GM12878 (cell line): ENCODE results near the gene DNAJC28. TPM values are rescaled to one million over a fixed set of nuclear protein-coding genes. Genes with fewer than 3 reads are reported as not detected.

Source experiments
- ATAC-seq: fragments of 200-7000 bp; cut with Tn5 transposase; 3 replicates; pipeline ENCODE4 v1.9.1; 2020; ENCODE audit warnings: mild to moderate bottlenecking, moderate library complexity
- BruUV-seq: library from RNA; stranded (reverse); fragments of 400-500 nt; replicated peaks from 2 replicates; lab custom pipeline; 2021; lab: Mats Ljungman, UMichigan
- CTCF ChIA-PET: fragments of 300-600 bp; sonication (Branson Sonifier 250); formaldehyde crosslinking; extraction: SDS; loops from one replicate; lab custom pipeline; 2021; ENCODE audit warnings: inconsistent platforms; lab: Yijun Ruan, JAX
- POLR2A ChIA-PET: fragments of 350-600 bp; formaldehyde crosslinking; extraction: SDS; loops from one replicate; lab custom pipeline; 2021; ENCODE audit warnings: inconsistent platforms; lab: Charles Lee
- RAD21 ChIA-PET: fragments of 300-600 bp; sonication (Branson Sonifier 250); formaldehyde crosslinking; loops from one replicate; lab custom pipeline; 2023; ENCODE audit warnings: antibody characterized with exemption; ENCODE audit not compliant: unreplicated experiment; lab: Charles Lee
- SMC1A ChIA-PET: fragments of 300-600 bp; sonication (Branson Sonifier 250); formaldehyde crosslinking; loops from one replicate; lab custom pipeline; 2023; ENCODE audit not compliant: unreplicated experiment, uncharacterized antibody; lab: Charles Lee
- DNase-seq: peaks from one replicate; pipeline ENCODE4 v3.0.0-alpha.2; 2011; ENCODE audit warnings: low read depth, low spot score
- FAIRE-seq: peaks from 3 replicates; lab custom pipeline; 2011; peaks lifted over from hg19 to GRCh38; lab: Jason Lieb, UNC
- H2AFZ ChIP-seq: 2 replicates; pipeline ENCODE4 v1.6.0; 2011; ENCODE audit warnings: low read depth, low read length, control low read depth; ENCODE audit not compliant: control insufficient read depth
- H3K27ac ChIP-seq: 2 replicates; pipeline ENCODE4 v1.5.1; 2011; ENCODE audit warnings: control low read depth; ENCODE audit not compliant: control insufficient read depth, insufficient read depth
- H3K27me3 ChIP-seq, 2 experiments: replicated peaks in 1 of 2; 2 replicates each; pipeline versions ENCODE4 v1.6.0 to v1.6.1; 2011; ENCODE audit warnings: low read length in 1 of 2; ENCODE audit not compliant: control insufficient read depth in 2 of 2, insufficient read depth in 2 of 2
- H3K36me3 ChIP-seq, 2 experiments: 2 replicates each; pipeline ENCODE4 v1.5.1; 2011; ENCODE audit warnings: low read length in 1 of 2; ENCODE audit not compliant: control insufficient read depth in 2 of 2, insufficient read depth in 2 of 2
- H3K4me1 ChIP-seq: 2 replicates; pipeline ENCODE4 v1.6.1; 2011; ENCODE audit warnings: mild to moderate bottlenecking, low read length, moderate library complexity, mixed read lengths; ENCODE audit not compliant: control insufficient read depth, insufficient read depth
- H3K4me2 ChIP-seq: 2 replicates; pipeline ENCODE4 v1.6.0; 2011; ENCODE audit warnings: control low read depth; ENCODE audit not compliant: control insufficient read depth, insufficient read depth
- H3K4me3 ChIP-seq: fragments of 200-600 bp; sonication (generic); 2 replicates; pipeline ENCODE4 v1.5.1; 2016
- H3K79me2 ChIP-seq: 2 replicates; pipeline ENCODE4 v1.6.0; 2011; ENCODE audit warnings: low read length; ENCODE audit not compliant: control insufficient read depth, insufficient read depth
- H3K9ac ChIP-seq: 2 replicates; pipeline ENCODE4 v1.8.0; 2011; ENCODE audit warnings: low read length, control low read depth, mixed read lengths; ENCODE audit not compliant: control insufficient read depth, insufficient read depth
- H3K9me3 ChIP-seq: replicated peaks from 3 replicates; pipeline ENCODE4 v1.5.1; 2011; ENCODE audit warnings: mild to moderate bottlenecking, low read length; ENCODE audit not compliant: control insufficient read depth, insufficient read depth
- H4K20me1 ChIP-seq: 2 replicates; pipeline ENCODE4 v1.6.0; 2011; ENCODE audit not compliant: control insufficient read depth, insufficient read depth
- ATF2 ChIP-seq: IDR thresholded peaks from 2 replicates; pipeline ENCODE4 v1.6.1; 2012; ENCODE audit warnings: low read length, inconsistent platforms
- CREB1 ChIP-seq: IDR thresholded peaks from 2 replicates; pipeline ENCODE4 v1.6.1; 2012; ENCODE audit warnings: low read depth, mild to moderate bottlenecking, inconsistent platforms
- ESRRA ChIP-seq: IDR thresholded peaks from 2 replicates; pipeline ENCODE4 v1.6.1; 2012; ENCODE audit warnings: mild to moderate bottlenecking, low read length, improper control_type of control experiment
- FOXK2 ChIP-seq: fragments of 450-650 bp; IDR thresholded peaks from 2 replicates; pipeline ENCODE4 v1.6.1; 2017; ENCODE audit warnings: mild to moderate bottlenecking, moderate library complexity
- HDAC6 ChIP-seq: fragments of 200-600 bp; sonication (generic); IDR thresholded peaks from one replicate; pipeline ENCODE4 v1.8.0; 2017; ENCODE audit warnings: antibody characterized with exemption; ENCODE audit not compliant: unreplicated experiment
- KDM1A ChIP-seq: fragments of 200-600 bp; sonication (generic); IDR thresholded peaks from 2 replicates; pipeline ENCODE4 v1.6.1; 2016; ENCODE audit warnings: borderline replicate concordance
- MLLT1 ChIP-seq: fragments of 450-650 bp; IDR thresholded peaks from 2 replicates; pipeline ENCODE4 v1.6.1; 2016; ENCODE audit warnings: mild to moderate bottlenecking
- PRDM15 ChIP-seq: fragments of 450-650 bp; formaldehyde crosslinking; IDR thresholded peaks from 2 replicates; pipeline ENCODE4 v1.4.0; 2020; ENCODE audit warnings: mild to moderate bottlenecking, moderate library complexity
- ZNF384 ChIP-seq: IDR thresholded peaks from 2 replicates; pipeline ENCODE4 v1.6.1; 2012; ENCODE audit warnings: low read depth, mild to moderate bottlenecking, low read length, improper control_type of control experiment, borderline replicate concordance
- ZNF622 ChIP-seq: fragments of 450-650 bp; IDR thresholded peaks from 2 replicates; pipeline ENCODE4 v1.6.1; 2017; ENCODE audit warnings: mild to moderate bottlenecking, inconsistent platforms
- ZZZ3 ChIP-seq: IDR thresholded peaks from 2 replicates; pipeline ENCODE4 v1.6.1; 2011; ENCODE audit warnings: low read depth; ENCODE audit not compliant: control insufficient read depth, insufficient read length
- WGBS: methylation state at CpG from one replicate; pipeline ENCODE4 v1.1.6; 2016; ENCODE audit warnings: low lambda C conversion rate; ENCODE audit not compliant: insufficient replicate concordance, insufficient coverage; ENCODE audit errors: missing lambda C conversion rate; 5-methylcytosine and 5-hydroxymethylcytosine counted together
- in situ Hi-C: fragments of 300-500 bp; cut with MboI; formaldehyde crosslinking; loops from 9 replicates; pipeline ENCODE4 v1.14.3; 2018; ENCODE audit warnings: mixed read lengths
- intact Hi-C: fragments of 100-400 bp; cut with micrococcal nuclease; formaldehyde crosslinking; loops from one replicate; pipeline ENCODE4 v1.14.2; 2022; ENCODE audit not compliant: unreplicated experiment
- polyA plus RNA-seq, 11 experiments: library from polyadenylated mRNA; depleted of rRNA in 4 of 11; unstranded in 6 of 11; stranded (reverse) in 5 of 11; fragments of >200 nt; fragmentation: Nextera tagmentation in 4 of 11; fragmentation: Illumina TruSeq in 1 of 11; extraction: Ambion mirVana in 4 of 11; extraction: Trizol in 1 of 11; gene quantifications; 1 replicate in 1 of 11; 2 replicates in 10 of 11; pipeline versions ENCODE4 v1.2.1 to v1.2.3, GENCODE V29; 2011 to 2016; ENCODE audit warnings: inconsistent platforms in 2 of 11, missing spikeins in 2 of 11, low read depth in 1 of 11
- total RNA-seq, 4 experiments: library from RNA; depleted of rRNA in 3 of 4; stranded (reverse); fragments of >200 nt in 3 of 4; fragmentation: Illumina TruSeq in 1 of 4; extraction: Trizol in 1 of 4; gene quantifications; 2 replicates each; pipeline versions ENCODE4 v1.2.1 to v1.2.3, GENCODE V29; 2013 to 2021

DNAJC28 gene
- total and polyA plus RNA-seq, 10 of the 15 experiments (the other 5 are each of a cell fraction or from before 2014, with no cell fraction given): 0.26 to 0.77 (median 0.54) TPM

- Histone ChIP-seq H3K4me1 (peaks cover 3% of the 10 kb centered on the region; the same call in 1 of the 2 replicates), H3K27me3 (no peaks in the 10 kb centered on the region), H3K9me3 (peaks cover 5% of the 10 kb centered on the region; the same call in 2 of the 3 replicates), H4K20me1 (no peaks in the 10 kb centered on the region), H3K27ac (no peak overlapping the region), H3K9ac (no peak overlapping the region), H3K4me2 (no peak overlapping the region), H3K4me3 (no peak overlapping the region), H2AFZ (no peak overlapping the region), H3K79me2 (peaks cover 18% of the 10 kb centered on the region), H3K36me3 (no peaks in the 10 kb centered on the region; a peak in 1 of 4 replicates)
- no peak for FAIRE-seq
- BruUV-seq: no TSS peak
- intact Hi-C loops (no loop called here), in situ Hi-C loops (no loop called here)
- no peak for TF ChIP-seq PRDM15 (CRISPR knock-in tag)
- TF ChIP-seq ESRRA: no peak
- TF ChIP-seq ZNF384: no peak
- no peak for TF ChIP-seq HDAC6
- no peak for TF ChIP-seq ZNF622
- TF ChIP-seq CREB1: no peak
- TF ChIP-seq ZZZ3: no peak
- no peak for TF ChIP-seq ATF2
- TF ChIP-seq MLLT1: no peak
- TF ChIP-seq FOXK2: no peak
- TF ChIP-seq KDM1A: no peak
- SMC1A ChIA-PET: no interaction called here
- no peak for ATAC-seq
- RAD21 ChIA-PET: no interaction called here
- CTCF ChIA-PET: interaction anchor here (0.7 kb wide), 1 partner anchor 280 kb away, joined by 3 read pairs; no protein-coding TSS in a partner anchor
- no peak for DNase-seq
- 93% methylated on average over 7 of the region's 7 CpGs for WGBS
- POLR2A ChIA-PET: no interaction called here
These were observed 14.4 kb downstream of the DNAJC28 start for GRCh38 chr21:33477066-33477465.
